WTC11 (cell line): ENCODE results near the gene PPP1R14D. TPM values are rescaled to one million over a fixed set of nuclear protein-coding genes. Genes with fewer than 3 reads are reported as not detected.
A peak's percentile ranks its signal among the peaks of the same experiment; 100 is the strongest.

Experiments used
- ATAC-seq: fragments of 200-7000 bp; cut with Tn5 transposase; 2 replicates; pipeline ENCODE4 v1.10.0; 2021; ENCODE audit warnings: mild to moderate bottlenecking, moderate library complexity
- CTCF ChIA-PET: fragments of 300-600 bp; sonication (Branson Sonifier 250); formaldehyde crosslinking; loops from one replicate; lab custom pipeline; 2021; ENCODE audit warnings: antibody characterized with exemption; lab: Charles Lee
- POLR2A ChIA-PET: fragments of 350-600 bp; sonication (Branson Sonifier 250); formaldehyde crosslinking; loops from one replicate; lab custom pipeline; 2021; ENCODE audit warnings: antibody characterized with exemption; lab: Charles Lee
- DNase-seq: peaks from one replicate; pipeline ENCODE4 v3.0.0; 2021; ENCODE audit warnings: low spot score
- H3K27ac Mint-ChIP-seq: 2 replicates; pipeline ENCODE4 v1.8.0; 2021; ENCODE audit warnings: mixed read lengths
- H3K27me3 Mint-ChIP-seq: 2 replicates; pipeline ENCODE4 v1.8.0; 2021; ENCODE audit warnings: low read depth, mild to moderate bottlenecking, moderate library complexity, mixed read lengths
- H3K36me3 Mint-ChIP-seq: 2 replicates; pipeline ENCODE4 v1.8.0; 2021; ENCODE audit warnings: mixed read lengths
- H3K4me1 Mint-ChIP-seq: 2 replicates; pipeline ENCODE4 v1.8.0; 2022; ENCODE audit warnings: mixed read lengths
- H3K4me3 Mint-ChIP-seq: 2 replicates; pipeline ENCODE4 v1.8.0; 2021; ENCODE audit warnings: mild to moderate bottlenecking, moderate library complexity, mixed read lengths
- H3K9me3 Mint-ChIP-seq: 2 replicates; pipeline ENCODE4 v1.8.0; 2021; ENCODE audit warnings: mixed read lengths
- CREB1 ChIP-seq: sonication (generic); formaldehyde crosslinking; IDR thresholded peaks from 2 replicates; pipeline ENCODE4 v1.8.0; 2023; ENCODE audit warnings: mild to moderate bottlenecking, missing genetic modification reagents
- EMX1 ChIP-seq: fragments of 250-450 bp; sonication (Bioruptor Pico); IDR thresholded peaks from 2 replicates; pipeline ENCODE4 v1.8.0; 2021; ENCODE audit warnings: mild to moderate bottlenecking
- ESRRA ChIP-seq: sonication (generic); formaldehyde crosslinking; IDR thresholded peaks from 2 replicates; pipeline ENCODE4 v1.8.1; 2022; ENCODE audit warnings: mild to moderate bottlenecking, missing genetic modification reagents, borderline replicate concordance
- FOXK1 ChIP-seq: sonication (generic); formaldehyde crosslinking; IDR thresholded peaks from 2 replicates; pipeline ENCODE4 v1.8.0; 2022; ENCODE audit warnings: mild to moderate bottlenecking, moderate library complexity, missing genetic modification reagents
- FOXP1 ChIP-seq: sonication (generic); formaldehyde crosslinking; IDR thresholded peaks from 2 replicates; pipeline ENCODE4 v1.8.0; 2022; ENCODE audit warnings: missing genetic modification reagents, mild to moderate bottlenecking, moderate library complexity, borderline replicate concordance
- GRHL2 ChIP-seq: fragments of 250-450 bp; sonication (Bioruptor Pico); IDR thresholded peaks from 2 replicates; pipeline ENCODE4 v1.8.0; 2022; ENCODE audit warnings: mild to moderate bottlenecking, moderate library complexity; ENCODE audit not compliant: insufficient replicate concordance, severe bottlenecking
- GTF2I ChIP-seq: fragments of 250-450 bp; sonication (Bioruptor Pico); conservative IDR thresholded peaks from 2 replicates; pipeline ENCODE4 v1.4.0; 2021; ENCODE audit warnings: mild to moderate bottlenecking
- IRF2 ChIP-seq: sonication (generic); formaldehyde crosslinking; IDR thresholded peaks from 2 replicates; pipeline ENCODE4 v1.8.0; 2022; ENCODE audit warnings: low read depth, missing genetic modification reagents, borderline replicate concordance
- NFATC4 ChIP-seq: fragments of 250-450 bp; sonication (Bioruptor Pico); IDR thresholded peaks from 2 replicates; pipeline ENCODE4 v1.9.0; 2021; ENCODE audit warnings: mild to moderate bottlenecking
- NR3C1 ChIP-seq: sonication (generic); formaldehyde crosslinking; conservative IDR thresholded peaks from 2 replicates; pipeline ENCODE4 v1.8.1; 2023; ENCODE audit warnings: low read depth, mild to moderate bottlenecking, missing genetic modification reagents
- OVOL2 ChIP-seq: fragments of 250-450 bp; sonication (Bioruptor Pico); IDR thresholded peaks from 2 replicates; pipeline ENCODE4 v1.9.0; 2021; ENCODE audit warnings: mild to moderate bottlenecking, borderline replicate concordance
- SMAD3 ChIP-seq: sonication (generic); formaldehyde crosslinking; IDR thresholded peaks from 2 replicates; pipeline ENCODE4 v1.8.0; 2022; ENCODE audit warnings: missing genetic modification reagents, mild to moderate bottlenecking, borderline replicate concordance
- SOX15 ChIP-seq: fragments of 250-450 bp; sonication (Bioruptor Pico); IDR thresholded peaks from 2 replicates; pipeline ENCODE4 v1.9.0; 2021; ENCODE audit warnings: mild to moderate bottlenecking
- ZBTB21 ChIP-seq: sonication (generic); formaldehyde crosslinking; IDR thresholded peaks from 2 replicates; pipeline ENCODE4 v1.8.1; 2023; ENCODE audit warnings: mild to moderate bottlenecking, missing genetic modification reagents, borderline replicate concordance
- ZNF138 ChIP-seq: sonication (generic); formaldehyde crosslinking; conservative IDR thresholded peaks from 2 replicates; pipeline ENCODE4 v1.8.1; 2022; ENCODE audit warnings: mild to moderate bottlenecking, moderate library complexity, missing genetic modification reagents
- ZNF416 ChIP-seq: fragments of 250-450 bp; sonication (Bioruptor Pico); IDR thresholded peaks from 2 replicates; pipeline ENCODE4 v1.9.0; 2021; ENCODE audit warnings: mild to moderate bottlenecking, inconsistent platforms
- total RNA-seq: library from RNA; stranded (reverse); gene quantifications from 3 replicates; pipeline ENCODE4 v1.2.3, GENCODE V29; 2021
- TF ChIP-seq, protein P1 (sequence below): sonication (generic); formaldehyde crosslinking; IDR thresholded peaks from 2 replicates; pipeline ENCODE4 v1.8.1; 2022; ENCODE audit warnings: missing genetic modification reagents, borderline replicate concordance
- TF ChIP-seq, protein P2 (sequence below): sonication (generic); formaldehyde crosslinking; IDR thresholded peaks from 2 replicates; pipeline ENCODE4 v1.8.1; 2022; ENCODE audit warnings: low read depth, mild to moderate bottlenecking, moderate library complexity, missing genetic modification reagents, borderline replicate concordance
- TF ChIP-seq, protein P3 (sequence below): fragments of 200-600 bp; IDR thresholded peaks from 2 replicates; pipeline ENCODE4 v1.8.0; 2022; ENCODE audit warnings: antibody characterized with exemption
- TF ChIP-seq, protein P4 (sequence below): sonication (generic); formaldehyde crosslinking; IDR thresholded peaks from 2 replicates; pipeline ENCODE4 v1.8.1; 2023; ENCODE audit warnings: mild to moderate bottlenecking, moderate library complexity, missing genetic modification reagents

Gene PPP1R14D
- total RNA-seq, 1 experiment from 2014 or later = not detected

DNA sequence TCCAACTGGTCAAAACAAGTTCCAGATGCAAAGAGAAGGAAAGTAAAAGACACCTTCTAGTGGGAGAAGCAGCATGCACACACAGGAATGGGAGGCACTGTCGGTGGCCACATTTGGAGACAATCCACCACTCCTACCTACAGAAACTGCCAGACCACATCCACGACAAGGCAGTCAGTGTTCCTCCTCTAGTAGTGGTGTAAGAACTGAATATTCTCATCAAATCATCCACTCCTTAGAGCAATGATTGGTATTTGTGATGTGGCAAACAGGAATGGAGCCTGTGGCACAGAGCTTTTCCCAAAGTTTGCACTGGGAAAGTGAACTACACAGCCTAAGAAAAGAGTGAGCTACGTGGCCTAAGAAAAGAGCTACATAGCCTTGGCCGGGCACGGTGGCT is 10.2 kb upstream of the PPP1R14D start:
- ATAC-seq (no peak), DNase-seq (no peak)
- H3K27me3 Mint-ChIP-seq = no peaks in the 10 kb centered on the region; the same call in 1 of the 2 replicates
- ChIA-PET CTCF (interaction anchor here (1.0 to 2.9 kb wide), 4 partner anchors 8 to 56 kb away, joined by 3 to 12 read pairs (median 7); partner anchors contain the start of gene VPS18), POLR2A (no interaction called here)
- peaks cover 7% of the 10 kb centered on the region for H3K4me1 Mint-ChIP-seq
- TF ChIP-seq ZBTB21 (CRISPR knock-in tag) = no peak
- TF ChIP-seq SOX15 = no peak
- no peak for TF ChIP-seq OVOL2 (CRISPR knock-in tag)
- TF ChIP-seq NFATC4 (CRISPR knock-in tag) = no peak
- no peak for TF ChIP-seq SMAD3 (CRISPR knock-in tag)
- no peak for TF ChIP-seq ESRRA
- TF ChIP-seq ZNF416 (CRISPR knock-in tag) = no peak
- no peak for TF ChIP-seq CREB1 (CRISPR knock-in tag)
- no peak for TF ChIP-seq FOXP1 (CRISPR knock-in tag)
- no peak overlapping the region for H3K4me3 Mint-ChIP-seq
- no peaks in the 10 kb centered on the region for H3K9me3 Mint-ChIP-seq
- 0 out of 2 replicates have a peak overlapping the region, but pooled peaks have one; percentile 28 for H3K27ac Mint-ChIP-seq
- no peaks in the 10 kb centered on the region for H3K36me3 Mint-ChIP-seq

DNA sequence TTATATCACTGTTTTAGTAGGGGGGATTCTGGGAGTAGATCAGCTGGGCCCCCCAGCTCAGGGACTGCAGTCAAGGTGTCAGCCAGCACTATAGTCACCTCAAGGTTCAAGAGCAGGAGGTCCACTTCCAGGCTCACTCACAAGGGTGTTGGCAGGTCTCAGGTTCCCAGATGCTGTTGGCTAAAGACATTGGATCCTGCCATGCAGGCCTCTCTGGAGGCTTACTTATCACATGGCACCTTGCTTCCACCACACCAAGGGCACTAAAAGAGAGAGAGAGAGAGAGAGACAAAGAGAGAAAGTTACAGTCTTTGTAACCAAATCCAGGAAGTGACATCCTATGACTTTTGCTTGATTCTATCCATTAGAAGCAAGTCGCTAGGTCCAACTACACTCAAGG is 7.5 kb upstream of the PPP1R14D start:
- TF ChIP-seq FOXK1 (CRISPR knock-in tag) = no peak
- TF ChIP-seq, protein P1, sequence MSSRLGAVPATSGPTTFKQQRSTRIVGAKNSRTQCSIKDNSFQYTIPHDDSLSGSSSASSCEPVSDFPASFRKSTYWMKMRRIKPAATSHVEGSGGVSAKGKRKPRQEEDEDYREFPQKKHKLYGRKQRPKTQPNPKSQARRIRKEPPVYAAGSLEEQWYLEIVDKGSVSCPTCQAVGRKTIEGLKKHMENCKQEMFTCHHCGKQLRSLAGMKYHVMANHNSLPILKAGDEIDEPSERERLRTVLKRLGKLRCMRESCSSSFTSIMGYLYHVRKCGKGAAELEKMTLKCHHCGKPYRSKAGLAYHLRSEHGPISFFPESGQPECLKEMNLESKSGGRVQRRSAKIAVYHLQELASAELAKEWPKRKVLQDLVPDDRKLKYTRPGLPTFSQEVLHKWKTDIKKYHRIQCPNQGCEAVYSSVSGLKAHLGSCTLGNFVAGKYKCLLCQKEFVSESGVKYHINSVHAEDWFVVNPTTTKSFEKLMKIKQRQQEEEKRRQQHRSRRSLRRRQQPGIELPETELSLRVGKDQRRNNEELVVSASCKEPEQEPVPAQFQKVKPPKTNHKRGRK (CRISPR knock-in tag) = no peak
- TF ChIP-seq, protein P2, sequence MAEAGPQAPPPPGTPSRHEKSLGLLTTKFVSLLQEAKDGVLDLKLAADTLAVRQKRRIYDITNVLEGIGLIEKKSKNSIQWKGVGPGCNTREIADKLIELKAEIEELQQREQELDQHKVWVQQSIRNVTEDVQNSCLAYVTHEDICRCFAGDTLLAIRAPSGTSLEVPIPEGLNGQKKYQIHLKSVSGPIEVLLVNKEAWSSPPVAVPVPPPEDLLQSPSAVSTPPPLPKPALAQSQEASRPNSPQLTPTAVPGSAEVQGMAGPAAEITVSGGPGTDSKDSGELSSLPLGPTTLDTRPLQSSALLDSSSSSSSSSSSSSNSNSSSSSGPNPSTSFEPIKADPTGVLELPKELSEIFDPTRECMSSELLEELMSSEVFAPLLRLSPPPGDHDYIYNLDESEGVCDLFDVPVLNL (CRISPR knock-in tag) = no peak
- no peak for TF ChIP-seq EMX1 (CRISPR knock-in tag)
- TF ChIP-seq, protein P3, sequence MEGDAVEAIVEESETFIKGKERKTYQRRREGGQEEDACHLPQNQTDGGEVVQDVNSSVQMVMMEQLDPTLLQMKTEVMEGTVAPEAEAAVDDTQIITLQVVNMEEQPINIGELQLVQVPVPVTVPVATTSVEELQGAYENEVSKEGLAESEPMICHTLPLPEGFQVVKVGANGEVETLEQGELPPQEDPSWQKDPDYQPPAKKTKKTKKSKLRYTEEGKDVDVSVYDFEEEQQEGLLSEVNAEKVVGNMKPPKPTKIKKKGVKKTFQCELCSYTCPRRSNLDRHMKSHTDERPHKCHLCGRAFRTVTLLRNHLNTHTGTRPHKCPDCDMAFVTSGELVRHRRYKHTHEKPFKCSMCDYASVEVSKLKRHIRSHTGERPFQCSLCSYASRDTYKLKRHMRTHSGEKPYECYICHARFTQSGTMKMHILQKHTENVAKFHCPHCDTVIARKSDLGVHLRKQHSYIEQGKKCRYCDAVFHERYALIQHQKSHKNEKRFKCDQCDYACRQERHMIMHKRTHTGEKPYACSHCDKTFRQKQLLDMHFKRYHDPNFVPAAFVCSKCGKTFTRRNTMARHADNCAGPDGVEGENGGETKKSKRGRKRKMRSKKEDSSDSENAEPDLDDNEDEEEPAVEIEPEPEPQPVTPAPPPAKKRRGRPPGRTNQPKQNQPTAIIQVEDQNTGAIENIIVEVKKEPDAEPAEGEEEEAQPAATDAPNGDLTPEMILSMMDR = no peak
- no peak for TF ChIP-seq ZNF138 (CRISPR knock-in tag)
- no peak for TF ChIP-seq GTF2I (CRISPR knock-in tag)
- TF ChIP-seq NR3C1 = no peak
- TF ChIP-seq FOXP1 (CRISPR knock-in tag) = no peak
- TF ChIP-seq, protein P4, sequence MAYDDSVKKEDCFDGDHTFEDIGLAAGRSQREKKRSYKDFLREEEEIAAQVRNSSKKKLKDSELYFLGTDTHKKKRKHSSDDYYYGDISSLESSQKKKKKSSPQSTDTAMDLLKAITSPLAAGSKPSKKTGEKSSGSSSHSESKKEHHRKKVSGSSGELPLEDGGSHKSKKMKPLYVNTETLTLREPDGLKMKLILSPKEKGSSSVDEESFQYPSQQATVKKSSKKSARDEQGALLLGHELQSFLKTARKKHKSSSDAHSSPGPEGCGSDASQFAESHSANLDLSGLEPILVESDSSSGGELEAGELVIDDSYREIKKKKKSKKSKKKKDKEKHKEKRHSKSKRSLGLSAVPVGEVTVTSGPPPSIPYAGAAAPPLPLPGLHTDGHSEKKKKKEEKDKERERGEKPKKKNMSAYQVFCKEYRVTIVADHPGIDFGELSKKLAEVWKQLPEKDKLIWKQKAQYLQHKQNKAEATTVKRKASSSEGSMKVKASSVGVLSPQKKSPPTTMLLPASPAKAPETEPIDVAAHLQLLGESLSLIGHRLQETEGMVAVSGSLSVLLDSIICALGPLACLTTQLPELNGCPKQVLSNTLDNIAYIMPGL (CRISPR knock-in tag) = no peak
- TF ChIP-seq IRF2 (CRISPR knock-in tag) = no peak
- TF ChIP-seq OVOL2 (CRISPR knock-in tag) = no peak
- TF ChIP-seq GRHL2 (CRISPR knock-in tag) = no peak
- no peaks in the 10 kb centered on the region for H3K36me3 Mint-ChIP-seq
- CTCF ChIA-PET = no interaction called here
- H3K9me3 Mint-ChIP-seq = no peaks in the 10 kb centered on the region
- H3K4me1 Mint-ChIP-seq = peaks cover 5% of the 10 kb centered on the region
- peak overlapping the region; percentile 2; the same call in 1 of the 2 replicates for H3K27ac Mint-ChIP-seq
- DNase-seq = no peak
- ATAC-seq = no peak
- POLR2A ChIA-PET = no interaction called here
- no peak overlapping the region for H3K4me3 Mint-ChIP-seq
- no peaks in the 10 kb centered on the region for H3K27me3 Mint-ChIP-seq
